NCI-H1048 (cell line): ENCODE data around the gene ZNG1B.
"Not testable (repeated sequence)": the region's sequence is repeated elsewhere in the genome, so short reads cannot be mapped to it uniquely, and the experiment has no call there.

ENCODE experiments used
- DNase-seq: peaks from one replicate; lab custom pipeline; 2025; lab: John Stamatoyannopoulos, UW

Gene ZNG1B

DNA sequence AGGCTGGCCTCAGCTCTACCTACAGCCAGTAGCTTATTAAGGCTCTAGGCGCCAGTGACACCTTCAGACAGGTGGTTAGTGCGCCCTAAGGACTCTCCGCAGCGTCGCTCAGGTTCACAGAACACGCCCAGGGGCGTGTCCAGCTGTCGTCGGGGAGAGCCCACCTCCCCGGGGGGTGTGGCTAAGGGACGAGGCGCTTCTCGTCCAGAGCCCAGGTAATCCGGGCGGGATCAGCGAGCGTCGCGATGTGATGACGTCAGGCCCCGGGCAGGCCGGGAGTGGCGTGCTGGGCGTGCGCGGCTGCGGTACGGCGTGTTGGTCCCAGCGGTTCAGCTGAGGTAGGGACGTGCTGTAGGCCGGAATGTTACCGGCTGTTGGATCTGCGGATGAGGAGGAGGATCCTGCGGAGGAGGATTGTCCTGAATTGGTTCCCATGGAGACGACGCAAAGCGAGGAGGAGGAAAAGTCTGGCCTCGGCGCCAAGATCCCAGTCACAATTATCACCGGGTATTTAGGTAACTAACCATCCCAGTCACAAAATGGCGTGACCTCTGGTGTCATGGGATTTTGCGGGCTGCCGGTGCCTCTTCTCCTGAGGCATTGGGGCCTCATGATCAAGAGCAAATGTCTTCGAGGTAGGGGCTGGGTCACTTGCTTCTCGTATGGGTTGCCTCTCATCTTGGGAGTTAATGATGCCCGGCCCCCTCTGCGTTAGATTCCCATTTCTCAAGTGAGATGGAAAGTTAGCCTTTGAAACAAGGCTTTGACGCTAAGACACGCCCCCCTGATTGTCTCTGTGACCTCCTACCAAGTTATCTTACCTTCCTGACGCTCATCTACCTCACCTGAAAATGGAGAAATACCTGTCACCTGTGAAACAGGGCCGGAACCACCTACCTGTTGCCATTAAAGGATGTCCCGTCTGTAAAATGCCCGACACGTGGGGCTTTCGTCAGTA, at the start of gene ZNG1B:
ZNG1B (plus strand) TSS at position 184 of the 958 bp plus-strand sequence; CDS start at position 362, 178 bp downstream.
- not testable (repeated sequence) for DNase-seq

DNA sequence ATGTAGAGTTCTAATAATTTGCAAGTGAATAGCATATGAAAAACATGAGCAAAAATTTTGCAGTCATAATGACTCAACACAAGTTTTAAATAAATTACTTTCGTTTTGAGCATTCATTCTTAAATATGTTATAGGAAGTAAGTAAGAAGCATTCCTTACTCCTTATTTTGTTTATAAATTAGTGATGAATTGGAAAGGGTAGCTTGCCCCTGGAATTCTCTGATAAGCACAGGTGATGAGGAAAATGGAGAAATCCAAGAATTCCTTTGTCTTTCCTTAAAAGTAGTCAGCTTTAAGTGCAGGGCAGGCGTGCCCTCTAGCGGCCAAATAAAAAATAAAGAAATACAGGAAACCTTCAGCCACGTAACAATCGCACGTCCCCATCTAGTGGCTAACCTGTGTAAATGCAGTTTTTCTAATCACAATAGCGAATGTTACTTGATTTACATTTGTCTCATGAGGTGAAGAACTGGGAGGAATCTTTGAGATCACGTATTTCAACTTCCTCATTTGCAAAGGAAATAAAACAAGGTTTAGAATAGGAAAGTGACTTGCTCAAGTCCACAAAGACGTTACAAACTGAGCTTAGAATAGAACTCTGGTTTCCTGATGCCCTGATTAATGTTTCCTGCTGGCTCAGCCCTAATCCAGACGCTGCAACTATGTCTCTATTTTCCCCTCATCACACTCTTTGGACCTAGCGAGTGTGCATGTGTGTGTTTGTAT, 47.2 kb upstream of the ZNG1B start:
- no peak for DNase-seq

DNA sequence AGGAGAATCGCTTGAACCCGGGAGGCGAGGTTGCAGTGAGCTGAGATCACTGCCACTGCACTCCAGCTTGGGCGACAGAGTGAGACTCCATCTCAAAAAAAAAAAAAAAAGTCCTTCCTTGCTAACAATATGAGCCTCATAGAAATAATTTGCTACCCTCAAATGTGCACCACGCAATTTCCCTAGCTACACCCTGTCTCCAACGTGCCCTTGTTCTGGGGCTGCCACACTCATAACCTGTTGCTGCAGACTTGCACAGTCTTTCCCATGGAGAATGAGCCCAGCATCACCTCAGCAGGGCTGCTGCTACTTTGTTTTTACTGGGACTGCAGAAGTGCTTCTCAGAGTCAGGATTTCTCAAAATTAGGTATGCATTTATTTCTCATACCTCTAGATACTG, 46.4 kb upstream of the ZNG1B start:
- no peak for DNase-seq

DNA sequence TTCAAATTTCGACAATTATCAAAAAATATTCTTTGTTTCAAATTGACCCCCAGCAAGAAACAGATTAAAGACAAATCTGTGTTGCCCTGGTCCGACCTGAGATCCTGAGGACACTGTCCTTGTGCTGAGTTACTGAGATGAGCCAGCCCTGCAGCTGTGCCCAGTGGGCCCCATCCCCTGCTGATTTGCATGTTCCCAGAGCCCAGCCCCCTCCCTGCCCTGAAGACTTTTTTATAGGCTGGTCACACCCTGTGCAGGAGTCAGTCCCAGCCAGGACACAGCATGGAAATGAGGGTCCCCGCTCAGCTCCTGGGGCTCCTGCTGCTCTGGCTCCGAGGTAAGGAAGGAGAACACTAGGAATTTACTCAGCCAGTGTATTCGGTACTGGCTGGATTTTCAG, 31.4 kb upstream of the ZNG1B start:
- no peak for DNase-seq

DNA sequence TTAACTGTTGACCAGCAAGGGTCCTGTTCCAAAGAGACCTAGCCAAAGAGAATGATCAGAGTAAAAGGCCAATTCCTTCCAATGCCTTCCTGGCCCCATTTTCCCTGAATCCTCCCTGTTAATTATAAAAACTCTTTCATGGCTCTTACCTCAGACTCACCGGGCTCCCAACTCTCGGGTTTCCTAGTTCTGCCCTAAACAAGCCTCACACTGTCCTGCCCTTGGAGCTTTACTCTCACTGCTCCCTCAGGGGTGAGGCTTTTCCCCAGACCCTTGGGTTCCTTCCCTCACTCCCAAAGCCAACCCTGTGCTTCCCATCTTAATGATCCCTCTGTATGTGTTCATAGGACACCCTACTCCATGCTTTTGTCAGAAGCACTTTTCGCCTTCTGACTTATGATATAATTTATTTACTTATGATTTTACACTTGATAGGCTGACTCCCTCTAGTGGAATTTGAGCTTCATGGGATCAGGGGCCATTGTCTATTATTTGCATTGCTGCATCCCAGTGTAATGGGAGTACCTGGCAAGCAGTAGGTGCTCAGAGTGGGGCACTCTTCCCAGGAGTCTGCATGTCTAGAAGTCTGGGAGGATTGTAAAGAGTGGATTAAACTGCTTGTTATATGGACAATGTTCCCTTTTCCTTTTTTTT, 29.9 kb upstream of the ZNG1B start:
- no peak for DNase-seq

DNA sequence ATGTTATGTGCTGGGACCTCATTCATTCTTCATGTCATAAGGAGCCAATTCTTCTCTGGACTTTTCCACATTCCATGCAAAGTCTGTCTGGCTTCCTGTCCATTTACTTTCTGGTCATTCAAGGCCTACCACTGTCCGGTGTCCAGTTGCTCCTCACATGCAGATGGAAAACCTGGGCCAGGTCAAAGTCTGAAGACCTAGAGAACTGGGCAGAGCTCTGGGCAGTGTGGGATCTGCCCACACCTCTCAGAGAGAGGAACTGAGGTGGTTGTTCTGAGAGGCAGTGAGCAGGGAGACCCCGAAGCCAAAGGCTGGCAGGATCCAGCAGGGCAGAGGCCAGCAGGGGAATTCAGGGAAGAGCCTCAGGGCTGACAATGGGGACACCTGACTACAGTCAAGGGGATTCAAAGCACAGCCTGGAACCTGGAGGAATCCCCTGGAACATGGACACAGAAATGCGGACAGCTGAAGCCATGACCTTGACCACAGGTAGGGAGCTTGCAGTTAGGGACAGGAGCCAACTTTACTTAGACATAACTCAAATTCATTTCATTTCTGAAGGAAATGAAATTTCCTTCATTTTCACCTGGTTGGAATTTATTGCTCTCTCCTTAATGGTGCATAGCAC, 25.7 kb upstream of the ZNG1B start:
- DNase-seq = not testable (repeated sequence)

DNA sequence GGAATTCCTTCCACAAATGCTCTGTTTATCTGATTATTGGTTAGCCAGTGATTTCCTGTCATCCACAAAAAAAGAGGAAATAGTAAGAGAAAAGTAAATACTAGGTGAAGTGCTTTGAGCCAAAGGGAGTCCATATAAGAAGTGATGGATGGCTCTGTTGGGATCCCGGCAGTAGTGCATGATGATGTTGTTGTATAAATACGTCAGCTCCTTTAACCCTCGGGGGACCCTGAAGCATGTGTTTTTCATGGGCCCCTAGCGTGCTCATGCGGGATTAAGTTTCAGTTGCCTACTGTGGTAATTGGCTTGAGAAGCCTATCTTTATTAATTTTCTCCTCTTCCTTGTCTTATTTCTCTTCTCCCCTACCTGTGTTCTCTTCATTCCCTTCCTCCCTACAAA, 24.7 kb upstream of the ZNG1B start:
- not testable (repeated sequence) for DNase-seq

DNA sequence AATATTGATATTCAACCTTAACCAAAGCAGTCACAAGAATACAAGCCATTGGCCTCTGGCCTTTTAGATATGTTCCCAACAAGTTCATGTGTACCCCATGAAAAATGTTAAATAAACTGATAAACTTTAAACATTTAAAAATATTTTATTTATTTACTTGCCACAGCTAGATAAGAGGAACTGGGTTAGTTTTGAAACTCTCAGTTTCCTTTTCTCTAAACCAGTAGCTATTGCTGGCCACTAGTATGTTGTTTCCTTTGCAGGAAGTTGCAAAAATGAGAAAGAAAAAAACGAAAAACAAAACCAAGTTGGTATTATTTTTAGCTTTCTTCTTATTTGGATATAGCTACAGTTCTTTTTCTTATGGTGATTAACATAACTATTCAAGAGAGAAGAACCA, 5.7 kb upstream of the ZNG1B start:
- DNase-seq = not testable (repeated sequence)

DNA sequence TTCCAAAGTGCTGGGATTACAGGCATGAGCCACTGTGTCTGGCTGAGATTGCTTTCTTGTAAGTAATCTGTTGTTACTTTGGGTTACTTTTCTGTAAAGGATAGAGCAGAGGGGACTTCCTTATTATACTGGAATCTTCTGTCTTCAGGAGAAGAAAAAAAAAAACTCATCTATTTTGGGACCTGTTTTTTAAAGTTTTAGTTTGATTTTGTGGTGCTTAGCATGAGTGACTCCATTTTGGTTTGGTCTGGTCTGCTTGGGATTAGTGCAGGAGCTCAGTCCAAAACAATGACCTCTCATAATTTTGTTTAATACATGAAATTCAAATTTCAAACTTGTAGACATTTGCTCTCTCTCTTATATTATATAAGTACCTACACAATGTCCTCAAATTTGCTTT, 4.0 kb upstream of the ZNG1B start:
- not testable (repeated sequence) for DNase-seq

DNA sequence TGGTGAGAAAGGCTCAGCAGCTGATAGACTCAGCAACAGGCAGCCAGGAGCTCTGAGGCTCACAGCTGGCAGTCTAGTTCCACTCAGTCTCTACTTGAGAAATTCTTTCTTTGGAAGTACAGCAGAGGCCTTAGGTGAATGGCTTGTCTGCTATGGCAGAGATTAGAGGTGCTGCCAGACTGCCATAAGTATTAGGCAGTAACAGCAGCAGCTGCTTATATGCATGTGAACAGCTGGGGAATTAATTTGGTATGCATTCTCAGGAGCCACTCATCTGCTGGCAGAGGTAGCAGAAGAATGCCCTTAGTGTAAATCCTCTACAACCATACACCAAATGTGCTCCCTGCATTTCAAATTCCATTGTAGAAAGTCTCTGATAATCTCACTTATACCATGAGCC, 28.3 kb downstream of the ZNG1B start:
- not testable (repeated sequence) for DNase-seq

DNA sequence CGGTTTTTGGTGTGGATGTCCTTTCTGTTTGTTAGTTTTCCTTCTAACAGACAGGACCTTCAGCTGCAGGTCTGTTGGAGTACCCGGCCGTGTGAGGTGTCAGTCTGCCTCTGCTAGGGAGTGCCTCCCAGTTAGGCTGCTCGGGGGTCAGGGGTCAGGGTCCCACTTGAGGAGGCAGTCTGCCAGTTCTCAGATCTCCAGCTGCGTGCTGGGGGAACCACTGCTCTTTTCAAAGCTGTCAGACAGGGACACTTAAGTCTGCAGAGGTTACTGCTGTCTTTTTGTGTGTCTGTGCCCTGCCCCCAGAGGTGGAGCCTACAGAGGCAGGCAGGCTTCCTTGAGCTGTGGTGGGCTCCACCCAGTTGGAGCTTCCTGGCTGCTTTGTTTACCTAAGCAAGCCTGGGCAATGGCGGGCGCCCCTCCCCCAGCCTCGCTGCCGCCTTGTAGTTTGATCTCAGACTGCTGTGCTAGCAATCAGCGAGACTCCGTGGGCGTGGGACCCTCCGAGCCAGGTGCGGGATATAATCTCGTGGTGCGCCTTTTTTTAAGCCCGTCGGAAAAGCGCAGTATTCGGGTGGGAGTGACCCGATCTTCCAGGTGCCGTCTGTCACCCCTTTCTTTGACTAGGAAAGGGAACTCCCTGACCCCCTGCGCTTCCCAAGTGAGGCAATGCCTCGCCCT, 39.3 kb downstream of the ZNG1B start:
- DNase-seq = not testable (repeated sequence)

DNA sequence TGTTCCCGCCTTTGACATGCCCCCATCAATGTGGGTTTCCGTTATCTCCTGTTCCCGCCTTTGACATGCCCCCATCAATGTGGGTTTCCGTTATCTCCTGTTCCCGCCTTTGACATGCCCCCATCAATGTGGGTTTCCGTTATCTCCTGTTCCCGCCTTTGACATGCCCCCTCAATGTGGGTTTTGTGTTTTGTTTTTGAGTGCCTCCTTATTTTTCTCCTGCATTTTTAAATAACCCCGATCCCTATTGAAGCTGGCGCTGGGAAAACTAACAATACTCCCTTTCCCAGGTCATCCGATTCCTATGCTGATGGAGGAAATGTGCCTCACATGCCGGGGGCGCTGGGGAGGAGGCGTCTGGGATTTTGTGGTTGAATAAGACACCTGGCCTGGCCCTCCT, 59.0 kb downstream of the ZNG1B start:
- not testable (repeated sequence) for DNase-seq

DNA sequence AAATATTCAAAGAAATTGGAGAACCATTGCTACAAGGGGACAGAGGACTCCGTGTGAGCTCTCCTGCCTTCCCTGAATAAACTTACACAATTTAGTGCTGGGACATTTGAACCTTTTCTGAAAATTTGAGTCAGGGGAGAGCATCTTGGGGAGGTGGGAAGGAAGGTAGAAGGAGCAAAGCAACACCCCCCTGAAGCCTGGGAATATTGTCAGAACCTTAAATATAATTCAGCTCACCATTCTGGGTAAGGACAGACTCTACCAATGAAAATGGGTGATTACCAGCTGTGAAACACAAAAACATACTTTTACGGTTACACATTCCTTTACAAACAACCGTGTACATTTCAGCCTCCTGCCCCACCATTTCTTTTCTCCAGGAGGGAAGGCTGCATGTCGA, 60.9 kb downstream of the ZNG1B start, which contains the start of gene FOXD4L1:
FOXD4L1 (plus strand) TSS at position 301 of the 400 bp plus-strand sequence. CDS start 592 bp downstream, outside the sequence.
- DNase-seq = not testable (repeated sequence)

DNA sequence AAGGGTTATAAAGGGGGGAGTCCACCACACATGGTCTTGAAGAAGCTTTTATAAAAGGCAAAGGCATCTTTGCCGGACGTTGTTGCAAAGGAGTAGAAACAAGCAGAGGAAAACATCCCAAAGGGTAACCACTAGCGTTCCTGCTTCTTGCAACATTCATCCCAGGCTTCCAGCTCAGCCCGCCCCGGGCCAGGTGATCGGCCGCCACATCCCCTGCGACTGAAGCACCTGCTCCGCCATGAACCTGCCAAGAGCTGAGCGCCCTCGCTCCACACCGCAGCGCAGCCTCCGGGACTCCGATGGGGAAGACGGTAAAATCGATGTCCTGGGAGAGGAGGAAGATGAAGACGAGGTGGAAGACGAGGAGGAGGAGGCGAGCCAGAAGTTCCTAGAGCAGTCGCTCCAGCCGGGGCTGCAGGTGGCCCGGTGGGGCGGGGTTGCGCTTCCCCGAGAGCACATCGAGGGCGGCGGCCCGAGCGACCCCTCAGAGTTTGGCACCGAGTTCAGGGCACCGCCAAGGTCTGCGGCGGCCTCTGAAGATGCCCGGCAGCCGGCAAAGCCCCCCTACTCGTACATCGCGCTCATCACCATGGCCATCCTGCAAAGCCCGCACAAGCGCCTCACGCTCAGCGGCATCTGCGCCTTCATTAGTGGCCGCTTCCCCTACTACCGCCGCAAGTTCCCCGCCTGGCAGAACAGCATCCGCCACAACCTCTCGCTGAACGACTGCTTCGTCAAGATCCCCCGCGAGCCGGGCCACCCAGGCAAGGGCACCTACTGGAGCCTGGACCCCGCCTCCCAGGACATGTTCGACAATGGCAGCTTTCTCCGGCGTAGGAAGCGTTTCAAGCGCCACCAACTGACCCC, 61.8 kb downstream of the ZNG1B start:
- not testable (repeated sequence) for DNase-seq

DNA sequence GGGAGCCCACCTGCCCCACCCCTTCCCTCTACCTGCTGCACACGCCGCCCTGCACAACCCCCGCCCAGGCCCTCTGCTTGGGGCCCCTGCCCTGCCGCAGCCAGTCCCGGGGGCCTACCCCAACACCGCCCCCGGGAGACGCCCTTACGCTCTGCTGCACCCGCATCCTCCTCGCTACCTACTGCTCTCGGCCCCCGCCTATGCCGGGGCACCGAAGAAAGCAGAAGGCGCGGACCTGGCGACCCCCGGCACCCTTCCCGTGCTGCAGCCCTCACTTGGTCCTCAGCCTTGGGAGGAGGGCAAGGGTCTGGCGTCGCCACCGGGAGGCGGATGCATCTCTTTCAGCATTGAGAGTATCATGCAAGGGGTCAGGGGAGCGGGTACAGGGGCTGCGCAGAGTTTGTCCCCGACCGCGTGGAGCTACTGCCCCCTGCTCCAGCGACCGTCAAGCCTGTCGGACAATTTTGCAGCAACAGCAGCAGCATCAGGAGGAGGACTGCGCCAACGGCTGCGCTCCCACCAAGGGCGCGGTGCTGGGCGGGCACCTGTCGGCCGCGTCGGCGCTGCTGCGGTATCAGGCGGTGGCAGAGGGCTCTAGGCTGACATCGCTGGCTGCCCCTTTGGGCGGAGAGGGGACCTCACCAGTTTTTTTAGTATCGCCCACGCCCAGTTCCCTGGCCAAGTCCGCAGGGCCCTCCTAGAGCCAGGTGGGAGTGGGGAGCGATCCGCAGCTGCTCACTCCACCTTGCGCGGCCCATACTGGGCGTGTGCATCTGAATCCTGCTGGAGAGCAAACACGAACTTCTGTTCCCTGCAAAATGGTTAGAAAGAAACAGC, 62.6 kb downstream of the ZNG1B start:
- DNase-seq = not testable (repeated sequence)

DNA sequence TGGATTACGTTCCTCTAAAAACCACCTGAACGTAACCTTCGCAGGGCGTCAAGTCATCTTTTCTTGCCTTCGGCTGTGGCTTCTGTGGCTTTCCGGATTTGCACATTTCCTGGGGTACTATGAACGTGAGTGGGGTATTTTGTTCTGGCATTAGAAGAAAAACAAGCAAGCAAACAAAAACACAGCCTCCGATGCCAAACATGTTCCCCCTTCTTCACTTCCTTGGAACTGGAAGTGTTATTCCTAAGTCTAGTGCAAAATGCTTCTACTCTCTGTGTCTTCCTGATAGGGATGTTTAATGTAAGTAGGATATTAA, 63.2 kb downstream of the ZNG1B start:
- DNase-seq = not testable (repeated sequence)

DNA sequence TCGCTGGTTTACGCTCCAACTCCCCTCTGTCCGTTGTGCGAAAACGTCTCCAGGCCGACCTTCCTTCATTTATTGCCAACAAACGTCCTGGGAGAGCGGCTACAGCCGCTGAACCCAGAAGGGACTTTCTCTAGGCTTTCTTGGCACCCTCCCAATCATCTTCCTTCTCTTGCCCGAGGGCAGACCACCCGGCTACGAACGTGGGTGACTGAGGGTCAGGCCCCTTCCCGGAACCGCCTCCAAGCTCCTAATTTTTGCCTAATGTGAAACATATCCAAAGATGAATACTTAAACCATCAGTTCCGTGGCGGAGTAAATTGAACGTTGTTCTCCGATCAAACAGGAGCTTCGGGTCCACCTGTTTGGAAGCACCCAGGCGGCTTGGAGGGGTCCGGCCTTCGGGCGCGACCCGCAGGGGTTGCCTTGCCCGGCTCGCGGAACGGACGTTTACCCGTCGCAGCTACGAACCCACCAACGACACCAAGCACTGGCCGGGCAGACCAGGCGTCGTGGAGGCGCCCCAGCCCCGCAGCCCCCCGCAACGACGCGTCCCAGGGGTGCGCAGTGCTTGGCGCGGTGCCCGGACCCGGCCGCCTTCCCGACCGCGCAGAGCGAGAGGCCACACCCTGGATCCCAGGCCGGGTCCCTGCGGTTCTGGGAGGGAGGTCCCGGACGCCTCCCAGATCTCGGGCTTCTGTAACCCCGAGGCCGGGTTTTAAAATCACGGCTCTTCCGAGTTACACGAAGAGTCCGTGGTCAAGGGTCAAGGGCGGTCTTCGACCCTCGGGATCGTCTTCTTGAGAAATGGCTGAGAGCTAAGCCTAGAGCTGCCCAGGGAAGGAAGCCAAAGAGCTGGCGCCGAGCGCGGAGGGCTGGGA, 65.0 kb downstream of the ZNG1B start:
- not testable (repeated sequence) for DNase-seq
